Left lung (tissue), 14 donors: ENCODE data around the gene NLGN3. TPM values are rescaled to one million over a fixed set of nuclear protein-coding genes. Genes with fewer than 3 reads are reported as not detected.

Experiments used
- ATAC-seq: fragments of 200-7000 bp; cut with Tn5 transposase; one replicate; pipeline ENCODE4 v1.9.1; 2020; ENCODE audit warnings: moderate library complexity
- DNase-seq, 4 donors: peaks; one replicate each; pipeline ENCODE4 v3.0.0-alpha.2; 2013 to 2020
- H3K27ac ChIP-seq, 2 donors: fragments of 200-600 bp; sonication (generic) in 1 of 2; one replicate each; pipeline versions ENCODE4 v1.5.0 to v1.8.0; 2020 to 2021
- H3K27me3 ChIP-seq, 2 donors: fragments of 200-600 bp; sonication (generic) in 1 of 2; one replicate each; pipeline versions ENCODE4 v1.5.0 to v1.8.0; 2020 to 2021
- H3K36me3 ChIP-seq, 2 donors: fragments of 200-600 bp; sonication (generic) in 1 of 2; one replicate each; pipeline versions ENCODE4 v1.5.0 to v1.8.0; 2020 to 2021
- H3K4me1 ChIP-seq, 2 donors: fragments of 200-600 bp; one replicate each; pipeline ENCODE4 v1.8.0; 2021
- H3K4me3 ChIP-seq, 2 donors: fragments of 200-600 bp; sonication (generic) in 1 of 2; one replicate each; pipeline versions ENCODE4 v1.5.0 to v1.8.0; 2020 to 2021; ENCODE audit warnings: mild to moderate bottlenecking in 1 of 2
- H3K9me3 ChIP-seq, 2 donors: fragments of 200-600 bp; sonication (generic) in 1 of 2; one replicate each; pipeline versions ENCODE4 v1.5.0 to v1.8.0; 2020 to 2021
- CTCF ChIP-seq, 2 donors: fragments of 200-600 bp; sonication (generic) in 1 of 2; IDR thresholded peaks; one replicate each; pipeline versions ENCODE4 v1.5.0 to v1.8.0; 2021; ENCODE audit warnings: antibody characterized with exemption in 2 of 2
- intact Hi-C, 2 donors: fragments of 100-400 bp; cut with DNase I; formaldehyde crosslinking; loops; one replicate each; pipeline versions ENCODE4 v1.11.2 to v1.14.2; 2022
- long read RNA-seq, 12 donors: library from polyadenylated mRNA in 2 of 12; unstranded in 2 of 12; transcript quantifications; one replicate each; pipeline ENCODE4 v2.0.0 and lab custom pipeline, GENCODE V29; 2019 to 2026
- polyA plus RNA-seq, 6 donors: library from polyadenylated mRNA; unstranded; fragments of 120-200 nt; gene quantifications; one replicate each; pipeline ENCODE4 v1.2.1, GENCODE V29; 2013; ENCODE audit not compliant: insufficient read length in 6 of 6
- total RNA-seq, 2 donors: library from RNA; stranded (reverse); fragmentation: NEBNext Ultra II Directional; extraction: Animal tissue kit (Norgen Biotek cat#: 25700); gene quantifications; one replicate each; pipeline ENCODE4 v1.2.1, GENCODE V29; 2021
- donor health status: DM: no; HTN: yes; CAD: no.
- donor health status: DM: no; HTN: no; CAD: no.

The NLGN3 gene
- total RNA-seq: 1 to 10 TPM; 1.0 to 4.5 TPM
- 1 to 10 TPM; 5.5 to 8.4 (median 6.8) TPM for polyA plus RNA-seq
- long read RNA-seq, donor 1, partial matches to known transcripts: 0 of 4 reads
- long read RNA-seq, donor 1, other reads (novel, unspliced or antisense): 0 of 4 reads
- long read RNA-seq, donor 2, partial matches to known transcripts: 0 of 2 reads
- long read RNA-seq, donor 2, other reads (novel, unspliced or antisense): 0 of 2 reads
- long read RNA-seq, donor 3, partial matches to known transcripts: 0 of 1 reads
- long read RNA-seq, donor 3, other reads (novel, unspliced or antisense): 0 of 1 reads
- long read RNA-seq, donor 4: 0 reads
- long read RNA-seq, donor 5, partial matches to known transcripts: 0 of 2 reads
- long read RNA-seq, donor 5, other reads (novel, unspliced or antisense): 0 of 2 reads
- long read RNA-seq, donor 6: 0 reads
- long read RNA-seq, donor 7, partial matches to known transcripts: 0 of 2 reads
- long read RNA-seq, donor 7, other reads (novel, unspliced or antisense): 0 of 2 reads
- long read RNA-seq, donor 8, partial matches to known transcripts: 0 of 4 reads
- long read RNA-seq, donor 8, other reads (novel, unspliced or antisense): 0 of 4 reads
- long read RNA-seq, donor 9: 0 reads
- long read RNA-seq, donor 10: 0 reads
- long read RNA-seq, donor 11, transcript NLGN3-202 (7 exons, 3,913 nt): minor isoform, 5 of 105 reads
- long read RNA-seq, donor 11, transcript NLGN3-205 (6 exons, 3,863 nt): major isoform, 12 of 105 reads
- long read RNA-seq, donor 11, partial matches to known transcripts: 82 of 105 reads
- long read RNA-seq, donor 11, other reads (novel, unspliced or antisense): 0 of 105 reads
- long read RNA-seq, donor 12, partial matches to known transcripts: 0 of 1 reads
- long read RNA-seq, donor 12, other reads (novel, unspliced or antisense): 0 of 1 reads

- DNase-seq: no peak
These were observed at the start of gene NLGN3 for GRCh38 chrX:71144651-71145050. Gene NLGN3, plus strand, starts transcription at chrX:71144841. Its CDS starts 2,909 bp downstream, at chrX:71147750.

DNA sequence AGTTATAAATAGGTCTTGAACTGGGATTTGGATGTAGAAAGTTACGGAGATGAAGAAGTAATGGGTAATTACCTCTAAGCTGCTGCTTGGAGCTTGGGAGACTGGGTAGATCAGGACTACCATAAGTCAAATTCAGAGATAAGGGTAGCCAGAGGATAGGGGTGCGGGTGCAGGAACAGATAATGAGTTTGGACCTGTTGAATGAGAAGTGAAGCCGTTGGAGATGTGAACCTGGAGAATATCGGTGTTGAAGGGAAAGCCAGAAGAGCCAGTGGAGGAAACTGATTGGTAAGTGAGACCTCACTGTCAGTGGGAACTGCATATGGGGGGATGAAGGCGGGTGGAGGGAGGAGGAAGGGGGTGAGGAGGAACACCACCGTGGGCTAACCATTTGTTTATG is 49.6 kb upstream of the NLGN3 start:
- Histone ChIP-seq H3K27me3 (no peaks in the 10 kb centered on the region), H3K36me3 (no peaks in the 10 kb centered on the region), H3K4me1 (peaks cover 0 to 23% of the 10 kb centered on the region in 2 donors), H3K4me3 (peak overlapping the region; percentile 31 to 56), H3K9me3 (no peaks in the 10 kb centered on the region), H3K27ac (no peak overlapping the region)
- DNase-seq (no peak), ATAC-seq (no peak)
- TF ChIP-seq CTCF (IDR thresholded peaks at IDR 0.05): no peak
- intact Hi-C loops: no loop called here

More at GRCh38 chrX:71144651-71145050, at the start of gene NLGN3:
- Histone ChIP-seq H3K4me3 (no peak within 1 kb of the TSS), H3K9me3 (no peaks in the 10 kb centered on the region), H3K27me3 (no peaks in the 10 kb centered on the region), H3K36me3 (peaks cover 0 to 36% of the 10 kb centered on the region in 2 donors), H3K4me1 (peaks cover 0 to 6% of the 10 kb centered on the region in 2 donors), H3K27ac (no peak within 1 kb of the TSS)
- TF ChIP-seq CTCF (IDR thresholded peaks at IDR 0.05): no peak
- intact Hi-C loops: no loop called here
- ATAC-seq: no peak

DNA sequence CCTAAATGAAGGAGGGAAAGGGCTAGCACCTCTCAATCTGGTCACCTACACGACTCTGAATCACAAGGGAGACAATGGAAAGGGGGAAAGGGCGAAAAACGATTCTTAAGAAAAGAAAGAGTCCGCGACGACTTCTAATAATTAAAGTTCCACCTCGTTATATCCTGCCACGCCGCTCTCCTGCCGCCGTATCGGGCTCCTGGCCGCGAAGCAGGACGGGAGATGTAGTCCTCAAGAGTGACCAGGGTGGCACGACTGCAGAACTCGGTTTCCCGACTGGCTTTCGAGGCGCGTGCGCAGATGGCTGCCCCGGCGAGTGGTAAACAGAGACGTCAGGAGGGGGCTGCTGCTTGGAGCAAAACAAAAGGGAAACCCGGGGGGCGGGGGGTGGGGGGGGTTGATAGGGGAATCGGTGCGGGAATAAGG is 49.1 kb upstream of the NLGN3 start, which contains the start of gene FOXO4:
TSS of gene FOXO4 (plus strand) at position 297 of the 426 bp plus-strand sequence. CDS start 678 bp downstream, outside the sequence.
- H3K27me3 ChIP-seq: no peaks in the 10 kb centered on the region
- H3K4me3 ChIP-seq: peak within 1 kb of the TSS; percentile 40 to 56
- DNase-seq: peak; percentile 77 to 94 (median 94)
- H3K9me3 ChIP-seq: no peaks in the 10 kb centered on the region
- intact Hi-C loops: no loop called here
- peak; percentile 96 for ATAC-seq
- no peaks in the 10 kb centered on the region for H3K36me3 ChIP-seq
- H3K4me1 ChIP-seq: peaks cover 0 to 23% of the 10 kb centered on the region in 2 donors
- TF ChIP-seq CTCF (IDR thresholded peaks at IDR 0.05): no peak
- peak within 1 kb of the TSS in 1 of 2 donors; percentile 57 for H3K27ac ChIP-seq

DNA sequence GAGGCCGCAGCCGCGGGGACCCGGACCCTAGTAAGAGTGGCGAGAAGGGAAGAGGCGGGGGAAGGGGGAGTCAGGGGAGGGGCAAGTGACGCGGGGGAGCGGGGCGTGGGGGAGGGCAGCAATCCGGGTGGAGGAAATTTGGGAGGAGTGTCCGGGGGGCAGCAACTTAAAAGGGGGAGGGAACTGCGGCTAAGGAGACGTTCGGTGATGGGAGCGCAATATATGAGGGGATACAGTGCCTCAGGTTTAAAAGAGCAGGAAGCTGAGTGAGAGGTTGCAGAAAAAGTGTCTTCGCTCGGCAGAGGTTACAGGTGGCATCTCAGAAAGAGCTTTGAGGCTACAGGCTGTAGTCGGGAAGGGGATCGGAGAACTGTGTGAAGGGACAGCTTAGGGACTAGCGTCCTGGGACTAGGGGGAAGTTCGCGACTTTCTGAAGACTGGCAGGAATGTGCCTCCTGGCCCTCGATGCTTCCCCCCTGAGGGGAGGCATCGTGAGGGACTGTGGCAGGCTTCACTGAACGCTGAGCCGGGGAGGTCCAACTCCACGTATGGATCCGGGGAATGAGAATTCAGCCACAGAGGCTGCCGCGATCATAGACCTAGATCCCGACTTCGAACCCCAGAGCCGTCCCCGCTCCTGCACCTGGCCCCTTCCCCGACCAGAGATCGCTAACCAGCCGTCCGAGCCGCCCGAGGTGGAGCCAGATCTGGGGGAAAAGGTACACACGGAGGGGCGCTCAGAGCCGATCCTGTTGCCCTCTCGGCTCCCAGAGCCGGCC is 48.5 kb upstream of the NLGN3 start:
- no peaks in the 10 kb centered on the region for H3K27me3 ChIP-seq
- peak; percentile 79 for ATAC-seq
- intact Hi-C loops: no loop called here
- TF ChIP-seq CTCF (IDR thresholded peaks at IDR 0.05): no peak
- peak overlapping the region; percentile 40 to 56 for H3K4me3 ChIP-seq
- DNase-seq: peak in 1 of 4 donors; percentile 50
- peaks cover 0 to 23% of the 10 kb centered on the region in 2 donors for H3K4me1 ChIP-seq
- no peaks in the 10 kb centered on the region for H3K36me3 ChIP-seq
- H3K27ac ChIP-seq: peak overlapping the region in 1 of 2 donors; percentile 57
- no peaks in the 10 kb centered on the region for H3K9me3 ChIP-seq
